Astrocyte (in vitro differentiated cells and primary cell): ENCODE data around the gene S100A9.
"Not testable (repeated sequence)": the region's sequence is repeated elsewhere in the genome, so short reads cannot be mapped to it uniquely, and the experiment has no call there.

Source experiments
- CTCF ChIP-seq: IDR thresholded peaks from 2 replicates; pipeline ENCODE4 v1.5.1; 2011; ENCODE audit warnings: low read depth, mild to moderate bottlenecking, inconsistent platforms, low read length, moderate library complexity; ENCODE audit not compliant: insufficient read depth
- EZH2 ChIP-seq: IDR thresholded peaks from 2 replicates; pipeline ENCODE4 v1.6.1; 2012; ENCODE audit warnings: mild to moderate bottlenecking, low read length, inconsistent platforms; ENCODE audit not compliant: insufficient read depth

DNA sequence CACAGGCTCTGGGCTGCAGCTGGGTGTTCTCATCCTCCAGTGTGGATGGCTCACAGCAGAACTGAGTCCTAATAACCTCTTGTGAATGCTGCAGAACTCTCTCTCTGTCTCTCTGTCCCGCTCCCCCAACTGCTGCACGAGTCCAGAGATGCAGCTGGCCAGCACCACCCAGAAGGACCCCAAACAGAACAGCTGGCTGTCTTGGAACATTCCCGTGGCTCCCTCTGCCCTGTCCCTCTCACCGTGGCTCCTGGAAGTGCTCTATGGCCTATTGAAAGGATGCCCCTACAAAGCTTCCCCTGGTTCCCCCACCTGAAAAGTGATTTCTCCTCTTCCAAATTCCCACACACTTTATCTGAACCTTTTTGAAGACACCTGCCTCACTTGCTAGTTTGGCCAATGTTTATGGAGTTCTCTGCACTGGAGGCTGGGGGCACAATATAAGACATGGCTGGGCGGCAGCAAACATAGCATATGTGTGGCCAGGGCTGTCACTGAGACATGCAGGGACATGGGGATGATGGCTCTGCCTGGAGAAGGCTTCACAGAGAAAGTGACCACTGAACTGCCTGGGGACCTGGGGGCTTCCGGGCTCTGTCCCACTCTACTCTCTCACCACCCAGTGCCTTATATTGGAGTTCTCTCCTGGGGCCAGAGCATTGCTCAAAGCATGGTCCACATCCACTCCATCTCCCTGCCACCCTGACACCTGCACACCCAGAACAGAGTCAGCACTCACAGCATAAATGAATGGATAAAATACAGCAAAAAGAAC is 48.4 kb downstream of the S100A9 start:
- TF ChIP-seq CTCF, EZH2: not testable (repeated sequence)
